Neural cell (in vitro differentiated cells): ENCODE data around the gene ALPG.

Source experiments
- CTCF ChIP-seq: fragments of 450-650 bp; IDR thresholded peaks from 2 replicates; pipeline ENCODE4 v1.5.1; 2014; ENCODE audit warnings: antibody characterized with exemption, mild to moderate bottlenecking, moderate library complexity; ENCODE audit not compliant: poor library complexity, severe bottlenecking
- EP300 ChIP-seq: fragments of 450-650 bp; conservative IDR thresholded peaks from 2 replicates; pipeline ENCODE4 v1.6.1; 2014; ENCODE audit warnings: antibody characterized with exemption, mild to moderate bottlenecking, moderate library complexity; ENCODE audit not compliant: poor library complexity, severe bottlenecking
- POLR2AphosphoS5 ChIP-seq: IDR thresholded peaks from 2 replicates; pipeline ENCODE4 v1.6.1; 2012
- SMC3 ChIP-seq: fragments of 450-650 bp; conservative IDR thresholded peaks from 2 replicates; pipeline ENCODE4 v1.6.1; 2014; ENCODE audit warnings: antibody characterized with exemption, mild to moderate bottlenecking, moderate library complexity; ENCODE audit not compliant: poor library complexity

DNA sequence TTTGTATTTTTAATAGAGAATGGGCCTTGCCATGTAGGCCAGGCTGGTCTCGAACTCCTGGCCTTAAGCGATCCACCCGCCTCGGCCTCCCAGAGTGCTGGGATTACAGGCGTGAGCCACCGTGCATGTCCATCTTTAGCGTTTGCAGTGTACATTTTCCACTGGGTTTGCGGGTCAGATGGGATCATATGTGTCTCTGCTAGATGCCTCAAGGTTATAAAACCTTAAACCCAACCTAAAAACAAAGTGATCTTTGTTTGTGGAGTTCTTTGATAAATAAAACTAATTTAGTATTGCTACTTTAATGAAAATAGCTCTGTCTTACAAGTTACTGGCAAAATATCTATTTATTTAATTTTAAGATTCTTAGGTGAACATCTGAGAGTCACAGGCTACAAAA lies 13.1 kb upstream of the ALPG start:
- no peak for TF ChIP-seq EP300
- no peak for TF ChIP-seq CTCF
- no peak for TF ChIP-seq SMC3
- TF ChIP-seq POLR2AphosphoS5, result no peak
